DND-41 (cell line): ENCODE data around the gene EDAR.
A peak's percentile ranks its signal among the peaks of the same experiment; 100 is the strongest.

ENCODE experiments used
- EZH2 ChIP-seq: IDR thresholded peaks from 3 replicates; pipeline ENCODE4 v1.6.1; 2012; ENCODE audit warnings: borderline replicate concordance, low read depth, mild to moderate bottlenecking, moderate library complexity, low read length, inconsistent platforms; ENCODE audit not compliant: severe bottlenecking
- TF ChIP-seq, protein P1 (sequence below): IDR thresholded peaks from 2 replicates; pipeline ENCODE4 v1.5.1; 2012; ENCODE audit warnings: borderline replicate concordance, low read length, moderate library complexity, mild to moderate bottlenecking; ENCODE audit not compliant: poor library complexity, severe bottlenecking; ENCODE audit errors: extremely low read depth

DNA sequence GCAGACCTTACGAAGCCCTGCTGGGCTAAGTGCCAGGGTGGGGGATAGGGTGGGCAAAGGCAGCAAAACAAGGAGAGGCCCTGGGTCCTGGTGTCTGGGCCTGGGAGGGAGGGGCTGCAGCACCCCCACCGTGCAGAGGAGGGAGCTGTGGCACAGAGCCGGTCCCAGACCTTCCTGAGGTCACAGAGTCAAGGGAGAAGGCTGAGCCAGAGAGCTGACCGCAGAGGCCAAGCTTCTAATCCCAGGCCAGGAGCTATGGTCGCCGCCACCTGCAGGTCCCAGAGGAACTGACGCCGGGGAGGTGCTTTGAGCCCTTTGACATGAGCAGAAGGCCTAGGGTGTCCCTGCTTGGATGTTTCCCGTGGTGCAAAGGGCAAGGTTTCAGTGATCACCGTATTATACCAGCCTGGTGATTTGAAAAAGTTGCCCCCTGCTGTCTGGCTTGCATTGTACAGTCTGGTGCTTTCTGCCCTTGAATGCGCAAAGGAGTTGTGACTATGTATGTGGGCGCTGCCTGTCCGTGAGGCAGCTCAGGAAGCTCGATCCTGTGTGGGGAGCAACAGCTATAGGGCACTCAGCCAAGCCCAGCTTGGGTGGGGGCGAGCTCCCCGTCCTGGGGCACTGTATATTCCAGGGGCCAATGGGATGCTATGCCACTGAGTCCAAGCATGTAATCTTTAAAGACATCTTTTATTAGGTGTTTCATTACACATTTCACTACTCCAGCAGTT, 44.3 kb downstream of the EDAR start:
- TF ChIP-seq, protein P1, sequence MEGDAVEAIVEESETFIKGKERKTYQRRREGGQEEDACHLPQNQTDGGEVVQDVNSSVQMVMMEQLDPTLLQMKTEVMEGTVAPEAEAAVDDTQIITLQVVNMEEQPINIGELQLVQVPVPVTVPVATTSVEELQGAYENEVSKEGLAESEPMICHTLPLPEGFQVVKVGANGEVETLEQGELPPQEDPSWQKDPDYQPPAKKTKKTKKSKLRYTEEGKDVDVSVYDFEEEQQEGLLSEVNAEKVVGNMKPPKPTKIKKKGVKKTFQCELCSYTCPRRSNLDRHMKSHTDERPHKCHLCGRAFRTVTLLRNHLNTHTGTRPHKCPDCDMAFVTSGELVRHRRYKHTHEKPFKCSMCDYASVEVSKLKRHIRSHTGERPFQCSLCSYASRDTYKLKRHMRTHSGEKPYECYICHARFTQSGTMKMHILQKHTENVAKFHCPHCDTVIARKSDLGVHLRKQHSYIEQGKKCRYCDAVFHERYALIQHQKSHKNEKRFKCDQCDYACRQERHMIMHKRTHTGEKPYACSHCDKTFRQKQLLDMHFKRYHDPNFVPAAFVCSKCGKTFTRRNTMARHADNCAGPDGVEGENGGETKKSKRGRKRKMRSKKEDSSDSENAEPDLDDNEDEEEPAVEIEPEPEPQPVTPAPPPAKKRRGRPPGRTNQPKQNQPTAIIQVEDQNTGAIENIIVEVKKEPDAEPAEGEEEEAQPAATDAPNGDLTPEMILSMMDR, result peak; percentile 1
- TF ChIP-seq EZH2, result no peak
